ENCODE data around the gene ETFA.
A peak's percentile ranks its signal among the peaks of the same experiment; 100 is the strongest.

Gene ETFA

DNA sequence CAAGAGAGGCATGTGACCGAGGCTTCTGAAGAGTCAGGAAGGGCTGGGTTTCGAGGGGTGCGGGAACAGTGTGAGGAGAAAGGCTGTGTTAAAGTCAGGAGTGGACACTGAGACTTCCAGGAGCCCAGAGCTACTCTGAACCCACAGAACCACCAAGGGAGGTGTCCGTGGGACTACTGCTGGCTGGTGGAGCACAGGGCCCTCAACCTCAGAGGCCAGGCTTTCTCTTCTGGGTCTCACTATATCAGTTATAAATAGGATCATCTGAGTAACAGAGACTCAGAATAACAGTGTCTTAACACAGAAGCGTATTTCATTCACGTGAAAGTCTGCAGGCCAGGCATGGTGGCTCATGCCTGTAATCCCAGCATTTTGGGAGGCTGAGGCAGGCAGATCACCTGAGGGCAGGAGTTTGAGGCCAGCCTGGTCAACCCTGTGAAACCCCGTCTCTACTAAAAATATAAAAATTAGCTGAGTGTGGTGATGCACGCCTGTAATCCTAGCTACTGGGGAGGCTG, 137.9 kb downstream of the ETFA start:
- Mint-ChIP-seq H3K27ac (no peak overlapping the region), H3K4me1 (no peaks in the 10 kb centered on the region), H3K9me3 (peaks cover 0 to 2% of the 10 kb centered on the region in 2 donors), H3K27me3 (peaks cover 22 to 44% of the 10 kb centered on the region in 2 donors), H3K36me3 (no peaks in the 10 kb centered on the region), H3K4me3 (no peak overlapping the region)
- DNase-seq (no peak), ATAC-seq (replicated peaks) (no peak)

DNA sequence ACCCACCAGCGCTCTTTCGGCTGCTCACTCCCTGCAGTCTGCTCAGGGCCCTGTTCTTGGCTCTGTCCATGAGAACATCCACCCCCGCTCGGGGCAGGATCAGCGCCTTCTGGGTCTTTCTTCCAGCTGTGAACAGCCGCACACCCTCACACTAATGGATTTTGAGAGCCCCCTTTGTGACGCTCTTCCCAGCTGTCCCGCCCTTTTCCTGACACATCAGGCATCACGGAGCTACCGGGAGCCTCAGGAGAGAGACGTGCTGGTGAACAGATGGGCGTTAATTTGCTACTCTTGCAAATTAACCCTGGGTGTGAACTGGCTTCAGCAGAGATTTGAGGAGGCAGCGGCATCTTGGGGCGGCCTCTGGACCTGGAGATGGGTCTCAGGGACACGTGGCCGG, 138.5 kb downstream of the ETFA start:
- no peaks in the 10 kb centered on the region for H3K4me1 Mint-ChIP-seq
- no peak for ATAC-seq (replicated peaks)
- H3K27me3 Mint-ChIP-seq: peaks cover 17 to 39% of the 10 kb centered on the region in 2 donors
- H3K36me3 Mint-ChIP-seq: no peaks in the 10 kb centered on the region
- peaks cover 0 to 2% of the 10 kb centered on the region in 2 donors for H3K9me3 Mint-ChIP-seq
- no peak overlapping the region for H3K4me3 Mint-ChIP-seq
- H3K27ac Mint-ChIP-seq: no peak overlapping the region
- DNase-seq: no peak

DNA sequence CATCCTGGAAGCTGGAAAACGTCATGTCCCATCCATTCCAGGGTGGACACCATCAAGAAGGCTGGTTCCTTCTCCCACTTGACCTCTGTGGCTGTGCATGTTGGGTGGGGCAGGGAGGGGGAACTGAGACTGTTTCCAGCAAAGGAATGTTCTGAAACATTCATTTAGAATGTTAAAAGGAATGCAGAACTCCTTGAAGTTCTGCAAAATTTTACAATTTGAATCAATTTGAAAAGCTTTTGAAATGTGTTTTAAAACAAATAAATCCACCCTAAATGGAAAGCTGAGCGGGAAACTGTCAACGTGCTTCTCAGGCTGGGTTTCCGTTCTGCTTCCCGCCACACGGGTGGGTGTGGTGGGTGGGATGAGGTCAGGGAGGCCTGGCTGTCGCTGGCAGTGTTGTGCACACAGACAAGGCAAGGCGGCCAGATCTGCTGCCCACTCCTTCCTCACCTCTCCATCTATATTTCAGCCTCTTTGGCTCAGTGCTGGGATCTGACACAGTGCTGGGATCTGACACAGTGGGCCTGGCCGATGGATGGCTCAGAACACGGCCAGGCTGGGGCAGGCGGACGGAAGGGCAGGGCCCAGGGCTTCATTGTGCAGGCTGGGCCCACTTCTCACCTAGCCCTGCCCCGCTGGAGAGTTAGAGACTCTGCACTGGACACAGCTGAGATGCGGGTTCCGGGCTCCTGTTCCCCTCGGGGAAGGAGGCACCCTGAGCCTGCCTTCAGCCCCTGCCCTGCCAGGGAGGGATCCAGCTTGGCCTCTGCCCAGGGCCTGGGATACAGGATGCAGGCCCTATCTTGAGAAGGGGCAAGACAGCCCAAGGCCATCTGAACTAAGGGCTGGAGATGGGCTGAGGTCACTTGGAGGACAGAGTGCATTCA, 141.1 kb downstream of the ETFA start:
- Mint-ChIP-seq H3K4me1 (no peaks in the 10 kb centered on the region), H3K9me3 (peaks cover 0 to 2% of the 10 kb centered on the region in 2 donors), H3K4me3 (no peak overlapping the region), H3K36me3 (no peaks in the 10 kb centered on the region), H3K27me3 (peaks cover 7 to 29% of the 10 kb centered on the region in 2 donors), H3K27ac (no peak overlapping the region)
- DNase-seq (no peak), ATAC-seq (replicated peaks) (no peak)

DNA sequence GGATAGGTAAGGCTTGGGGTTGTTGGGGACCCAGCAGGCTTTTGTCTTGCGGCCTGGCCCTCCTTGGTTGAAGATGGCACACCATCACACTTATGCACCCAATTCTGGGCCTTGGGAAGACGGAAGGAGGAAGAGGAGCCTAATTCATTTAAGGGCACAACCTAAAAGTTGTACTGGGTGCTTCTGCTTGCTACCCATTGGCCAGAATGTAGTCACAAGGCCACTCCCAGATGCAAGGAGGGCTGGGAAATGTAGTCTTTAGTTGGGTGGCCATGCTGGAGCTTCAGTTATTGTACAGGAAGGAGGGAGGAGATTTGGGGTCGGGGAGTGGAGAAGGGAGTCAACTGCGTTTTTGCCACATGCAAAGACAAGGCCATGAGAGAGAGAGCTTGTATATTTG, 142.3 kb downstream of the ETFA start:
- no peak overlapping the region for H3K27ac Mint-ChIP-seq
- H3K4me3 Mint-ChIP-seq: no peak overlapping the region
- ATAC-seq (replicated peaks) (peak; percentile 78 to 81), DNase-seq (no peak)
- H3K9me3 Mint-ChIP-seq: no peaks in the 10 kb centered on the region
- no peaks in the 10 kb centered on the region for H3K4me1 Mint-ChIP-seq
- H3K36me3 Mint-ChIP-seq: no peaks in the 10 kb centered on the region
- peaks cover 7 to 29% of the 10 kb centered on the region in 2 donors for H3K27me3 Mint-ChIP-seq

DNA sequence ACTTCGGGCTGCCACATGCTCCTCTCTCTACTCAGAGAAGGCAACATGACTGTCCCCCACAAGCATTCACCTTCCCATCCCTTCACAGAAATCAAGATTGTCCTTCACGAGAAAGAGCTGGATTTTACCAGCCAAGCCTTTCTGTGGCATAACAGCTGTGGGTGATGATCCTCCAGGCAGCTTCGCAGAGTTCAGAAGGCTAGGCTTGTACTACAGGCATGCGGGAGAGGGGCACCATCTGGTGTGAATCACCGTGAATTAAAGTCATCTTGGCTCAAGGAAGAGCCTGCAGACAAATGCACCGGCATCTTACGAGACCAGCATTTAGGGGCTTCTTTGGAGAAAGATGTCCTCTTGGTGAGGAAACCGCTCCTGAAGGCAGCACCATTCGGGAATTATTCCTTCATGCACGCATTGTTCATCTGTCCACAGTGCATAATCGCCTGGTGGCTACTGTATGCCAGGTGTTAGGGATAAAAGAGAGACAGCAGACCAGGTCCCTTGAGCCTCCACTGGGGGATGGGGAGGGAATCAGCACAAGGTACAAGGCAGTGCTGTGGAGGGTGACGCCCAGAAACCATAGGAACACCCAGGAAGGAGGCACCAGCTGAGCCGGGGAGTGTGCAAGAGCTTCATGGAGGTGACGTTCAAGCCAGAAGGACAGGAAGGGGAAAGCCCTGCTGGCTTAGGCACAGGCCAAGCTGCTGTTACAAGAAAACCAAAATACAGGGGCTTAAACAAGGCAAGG, 142.9 kb downstream of the ETFA start:
- Mint-ChIP-seq H3K9me3 (no peaks in the 10 kb centered on the region), H3K4me1 (no peaks in the 10 kb centered on the region), H3K4me3 (no peak overlapping the region), H3K27me3 (peaks cover 7 to 29% of the 10 kb centered on the region in 2 donors), H3K27ac (no peak overlapping the region), H3K36me3 (no peaks in the 10 kb centered on the region)
- ATAC-seq (replicated peaks) (no peak), DNase-seq (no peak)

DNA sequence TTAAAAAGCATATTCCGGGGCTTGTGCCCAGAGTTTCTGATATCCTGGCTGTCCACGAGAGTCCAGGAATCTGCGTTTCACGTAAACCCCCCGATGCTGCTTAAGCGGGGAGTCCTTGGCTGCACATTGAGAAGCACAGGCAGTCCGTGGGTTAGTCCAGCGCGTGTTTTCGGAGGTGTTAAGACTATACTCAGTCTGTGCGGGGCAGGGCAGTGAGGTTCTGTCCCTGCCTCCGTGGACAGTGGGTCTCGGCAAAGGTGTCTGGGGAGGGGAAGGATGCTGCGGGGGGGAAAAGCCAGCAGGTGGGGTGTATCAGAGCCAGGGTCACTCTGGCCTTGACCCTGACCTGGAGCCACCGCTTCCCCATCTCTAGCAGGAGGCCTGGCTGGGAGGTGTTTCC, 145.3 kb downstream of the ETFA start:
- H3K36me3 Mint-ChIP-seq: no peaks in the 10 kb centered on the region
- H3K27me3 Mint-ChIP-seq: peaks cover 4 to 13% of the 10 kb centered on the region in 2 donors
- ATAC-seq (replicated peaks) (no peak), DNase-seq (no peak)
- H3K27ac Mint-ChIP-seq: no peak overlapping the region
- H3K9me3 Mint-ChIP-seq: no peaks in the 10 kb centered on the region
- H3K4me3 Mint-ChIP-seq: no peak overlapping the region
- H3K4me1 Mint-ChIP-seq: no peaks in the 10 kb centered on the region
